Measurements from ENCODE around the gene CHRM2. TPM values are rescaled to one million over a fixed set of nuclear protein-coding genes. Genes with fewer than 3 reads are reported as not detected.

Gene CHRM2
- polyA plus RNA-seq, 1 donor from 2014 or later = 0.05 TPM

DNA sequence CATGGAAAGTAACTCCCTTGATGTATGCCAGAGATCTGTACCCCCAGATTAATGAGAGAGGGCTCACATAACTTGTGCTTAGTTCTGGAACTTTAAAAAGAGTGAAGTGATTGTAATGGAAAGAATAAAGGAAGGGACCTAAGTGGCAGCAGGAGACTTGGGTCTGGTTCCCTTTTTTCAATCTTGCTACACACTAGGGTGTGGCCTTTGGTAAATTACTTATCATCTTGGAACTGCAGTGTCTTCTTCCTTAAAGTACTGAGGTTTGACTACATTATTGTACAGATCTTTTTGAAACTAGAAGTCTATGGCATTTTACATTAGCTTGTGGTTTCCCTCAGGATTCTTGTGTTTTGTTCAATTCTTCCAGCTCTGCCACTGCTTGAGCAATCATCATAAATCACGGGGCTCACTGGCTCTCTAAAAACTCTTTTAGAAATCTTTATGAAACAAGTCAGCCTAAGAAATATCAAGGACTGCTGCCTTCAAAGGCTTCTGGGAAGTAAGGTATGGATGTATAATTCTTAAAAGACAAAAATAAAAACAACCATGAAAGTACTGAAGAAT is 22.5 kb upstream of the CHRM2 start:
- H3K79me2 ChIP-seq (replicated peaks; ENCODE audit: insufficient read depth, low read length) = no peaks in the 10 kb centered on the region
- no peaks in the 10 kb centered on the region for H3F3A ChIP-seq (ENCODE audit: insufficient read depth, low read length, poor library complexity, severe bottlenecking)
- no peak overlapping the region for H2AFZ ChIP-seq (ENCODE audit: low read depth, low read length)
- no peak overlapping the region for H3K27ac ChIP-seq (ENCODE audit: low read length)
- H3K9ac ChIP-seq (ENCODE audit: low read length) = no peak overlapping the region
- H3K4me2 ChIP-seq (ENCODE audit: low read length) = no peak overlapping the region
- H3K9me3 ChIP-seq (ENCODE audit: low read length) = no peaks in the 10 kb centered on the region
- no peaks in the 10 kb centered on the region for H3K36me3 ChIP-seq (ENCODE audit: insufficient read depth, low read length)
- no peaks in the 10 kb centered on the region for H3K9me2 ChIP-seq (ENCODE audit: insufficient read depth, low read length)
- H3K4me3 ChIP-seq (ENCODE audit: low read length) = no peak overlapping the region
- no peaks in the 10 kb centered on the region for H4K20me1 ChIP-seq (ENCODE audit: insufficient read depth)
- no peaks in the 10 kb centered on the region for H3K27me3 ChIP-seq (ENCODE audit: insufficient read depth, low read depth, low read length)
- TF ChIP-seq TAF1 (IDR thresholded peaks at IDR 0.05; ENCODE audit: low read depth) (no peak), EZH2 (IDR thresholded peaks at IDR 0.05; ENCODE audit: borderline replicate concordance, insufficient read depth, low read length, poor library complexity, severe bottlenecking) (no peak)
- TF ChIP-seq, protein P1, sequence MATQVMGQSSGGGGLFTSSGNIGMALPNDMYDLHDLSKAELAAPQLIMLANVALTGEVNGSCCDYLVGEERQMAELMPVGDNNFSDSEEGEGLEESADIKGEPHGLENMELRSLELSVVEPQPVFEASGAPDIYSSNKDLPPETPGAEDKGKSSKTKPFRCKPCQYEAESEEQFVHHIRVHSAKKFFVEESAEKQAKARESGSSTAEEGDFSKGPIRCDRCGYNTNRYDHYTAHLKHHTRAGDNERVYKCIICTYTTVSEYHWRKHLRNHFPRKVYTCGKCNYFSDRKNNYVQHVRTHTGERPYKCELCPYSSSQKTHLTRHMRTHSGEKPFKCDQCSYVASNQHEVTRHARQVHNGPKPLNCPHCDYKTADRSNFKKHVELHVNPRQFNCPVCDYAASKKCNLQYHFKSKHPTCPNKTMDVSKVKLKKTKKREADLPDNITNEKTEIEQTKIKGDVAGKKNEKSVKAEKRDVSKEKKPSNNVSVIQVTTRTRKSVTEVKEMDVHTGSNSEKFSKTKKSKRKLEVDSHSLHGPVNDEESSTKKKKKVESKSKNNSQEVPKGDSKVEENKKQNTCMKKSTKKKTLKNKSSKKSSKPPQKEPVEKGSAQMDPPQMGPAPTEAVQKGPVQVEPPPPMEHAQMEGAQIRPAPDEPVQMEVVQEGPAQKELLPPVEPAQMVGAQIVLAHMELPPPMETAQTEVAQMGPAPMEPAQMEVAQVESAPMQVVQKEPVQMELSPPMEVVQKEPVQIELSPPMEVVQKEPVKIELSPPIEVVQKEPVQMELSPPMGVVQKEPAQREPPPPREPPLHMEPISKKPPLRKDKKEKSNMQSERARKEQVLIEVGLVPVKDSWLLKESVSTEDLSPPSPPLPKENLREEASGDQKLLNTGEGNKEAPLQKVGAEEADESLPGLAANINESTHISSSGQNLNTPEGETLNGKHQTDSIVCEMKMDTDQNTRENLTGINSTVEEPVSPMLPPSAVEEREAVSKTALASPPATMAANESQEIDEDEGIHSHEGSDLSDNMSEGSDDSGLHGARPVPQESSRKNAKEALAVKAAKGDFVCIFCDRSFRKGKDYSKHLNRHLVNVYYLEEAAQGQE (IDR thresholded peaks at IDR 0.05; ENCODE audit: borderline replicate concordance) = no peak

DNA sequence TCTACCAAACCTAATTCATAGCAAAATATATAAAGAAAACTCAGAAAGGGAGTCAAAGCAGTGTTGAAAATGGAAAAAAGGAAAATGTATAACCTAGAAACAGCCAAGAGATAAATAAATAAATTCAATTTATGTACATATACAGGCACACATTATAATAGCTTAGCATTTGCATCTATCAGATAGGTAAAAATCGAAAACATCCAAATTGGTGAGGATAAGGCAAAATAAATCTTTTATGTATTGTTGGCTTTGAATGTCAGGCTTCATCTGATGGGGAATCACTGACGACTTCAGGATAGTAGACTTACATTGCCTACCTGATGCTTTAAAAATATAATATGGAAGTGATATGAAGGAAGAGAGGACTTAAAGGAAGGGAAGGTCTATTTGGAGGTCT is 20.6 kb upstream of the CHRM2 start:
- no peaks in the 10 kb centered on the region for H4K20me1 ChIP-seq (ENCODE audit: insufficient read depth)

More for the DNA sequence above, 20.6 kb upstream of the CHRM2 start:
- Histone ChIP-seq H3K4me2 (ENCODE audit: low read length) (no peak overlapping the region), H3F3A (ENCODE audit: insufficient read depth, low read length, poor library complexity, severe bottlenecking) (no peaks in the 10 kb centered on the region), H3K36me3 (ENCODE audit: insufficient read depth, low read length) (no peaks in the 10 kb centered on the region), H3K9ac (ENCODE audit: low read length) (no peak overlapping the region), H3K4me3 (ENCODE audit: low read length) (no peak overlapping the region), H3K27ac (ENCODE audit: low read length) (no peak overlapping the region), H3K27me3 (ENCODE audit: insufficient read depth, low read depth, low read length) (no peaks in the 10 kb centered on the region), H2AFZ (ENCODE audit: low read depth, low read length) (no peak overlapping the region), H3K9me2 (ENCODE audit: insufficient read depth, low read length) (no peaks in the 10 kb centered on the region), H3K9me3 (ENCODE audit: low read length) (no peaks in the 10 kb centered on the region), H3K79me2 (replicated peaks; ENCODE audit: insufficient read depth, low read length) (no peaks in the 10 kb centered on the region)
- TF ChIP-seq TAF1 (IDR thresholded peaks at IDR 0.05; ENCODE audit: low read depth) (no peak), EP300 (conservative IDR thresholded peaks at IDR 0.05; ENCODE audit: poor library complexity, severe bottlenecking) (no peak), POLR2AphosphoS5 (IDR thresholded peaks at IDR 0.05) (no peak), MXI1 (conservative IDR thresholded peaks at IDR 0.05; ENCODE audit: poor library complexity, severe bottlenecking) (no peak)
- TF ChIP-seq, protein P2, sequence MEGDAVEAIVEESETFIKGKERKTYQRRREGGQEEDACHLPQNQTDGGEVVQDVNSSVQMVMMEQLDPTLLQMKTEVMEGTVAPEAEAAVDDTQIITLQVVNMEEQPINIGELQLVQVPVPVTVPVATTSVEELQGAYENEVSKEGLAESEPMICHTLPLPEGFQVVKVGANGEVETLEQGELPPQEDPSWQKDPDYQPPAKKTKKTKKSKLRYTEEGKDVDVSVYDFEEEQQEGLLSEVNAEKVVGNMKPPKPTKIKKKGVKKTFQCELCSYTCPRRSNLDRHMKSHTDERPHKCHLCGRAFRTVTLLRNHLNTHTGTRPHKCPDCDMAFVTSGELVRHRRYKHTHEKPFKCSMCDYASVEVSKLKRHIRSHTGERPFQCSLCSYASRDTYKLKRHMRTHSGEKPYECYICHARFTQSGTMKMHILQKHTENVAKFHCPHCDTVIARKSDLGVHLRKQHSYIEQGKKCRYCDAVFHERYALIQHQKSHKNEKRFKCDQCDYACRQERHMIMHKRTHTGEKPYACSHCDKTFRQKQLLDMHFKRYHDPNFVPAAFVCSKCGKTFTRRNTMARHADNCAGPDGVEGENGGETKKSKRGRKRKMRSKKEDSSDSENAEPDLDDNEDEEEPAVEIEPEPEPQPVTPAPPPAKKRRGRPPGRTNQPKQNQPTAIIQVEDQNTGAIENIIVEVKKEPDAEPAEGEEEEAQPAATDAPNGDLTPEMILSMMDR (IDR thresholded peaks at IDR 0.05; ENCODE audit: poor library complexity, severe bottlenecking) = no peak
- TF ChIP-seq, protein P1 (IDR thresholded peaks at IDR 0.05; ENCODE audit: borderline replicate concordance) = no peak

Measured in neural cell (in vitro differentiated cells).